Effector memory CD4-positive, alpha-beta T cell (primary cell): ENCODE results near the gene OR52B6.

Source experiments
- DNase-seq, 3 donors: peaks; one replicate each; pipeline ENCODE4 v3.0.0-alpha.2; 2020
- H3K27ac ChIP-seq: 2 replicates; pipeline ENCODE4 v1.7.0; 2013; ENCODE audit warnings: mild to moderate bottlenecking, low read length, moderate library complexity; ENCODE audit not compliant: insufficient read depth, poor library complexity, severe bottlenecking
- H3K27me3 ChIP-seq: replicated peaks from 2 replicates; pipeline ENCODE4 v1.7.0; 2013; ENCODE audit warnings: mild to moderate bottlenecking, low read length; ENCODE audit not compliant: insufficient read depth, control insufficient read depth, poor library complexity, severe bottlenecking
- H3K36me3 ChIP-seq: 2 replicates; pipeline ENCODE4 v1.7.0; 2013; ENCODE audit warnings: mild to moderate bottlenecking, low read length, moderate library complexity; ENCODE audit not compliant: control insufficient read depth, insufficient read depth
- H3K4me1 ChIP-seq: 2 replicates; pipeline ENCODE4 v1.7.0; 2013; ENCODE audit warnings: low read length, mild to moderate bottlenecking; ENCODE audit not compliant: control insufficient read depth, insufficient read depth, poor library complexity, severe bottlenecking
- H3K4me3 ChIP-seq: 2 replicates; pipeline ENCODE4 v1.7.0; 2013; ENCODE audit warnings: low read length, low read depth, mild to moderate bottlenecking; ENCODE audit not compliant: insufficient read depth, poor library complexity, severe bottlenecking
- H3K9me3 ChIP-seq: 2 replicates; pipeline ENCODE4 v1.7.0; 2013; ENCODE audit warnings: mild to moderate bottlenecking, low read length, moderate library complexity; ENCODE audit not compliant: control insufficient read depth

Gene OR52B6

DNA sequence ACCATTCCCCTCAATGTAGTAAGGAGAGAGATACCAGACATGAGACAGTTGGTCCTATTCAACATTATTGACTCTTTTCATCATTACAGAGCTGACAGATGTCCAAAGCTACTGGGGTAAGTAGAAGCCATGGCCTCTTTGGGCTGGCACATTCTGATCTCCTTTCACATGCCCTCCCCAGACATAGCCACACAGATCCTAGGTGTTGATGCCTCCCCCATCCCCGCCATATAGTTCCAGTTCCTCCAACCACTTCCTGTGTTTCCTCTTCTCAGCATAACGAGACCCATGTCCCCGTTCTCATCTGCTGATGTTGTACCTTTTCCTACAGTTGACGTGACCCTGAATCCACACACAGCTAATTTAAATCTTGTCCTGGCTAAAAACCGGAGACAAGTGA is 29.8 kb downstream of the OR52B6 start:
- no peak overlapping the region for H3K27ac ChIP-seq
- H3K9me3 ChIP-seq = no peaks in the 10 kb centered on the region
- no peaks in the 10 kb centered on the region for H3K4me1 ChIP-seq
- H3K27me3 ChIP-seq = no peaks in the 10 kb centered on the region
- no peak overlapping the region for H3K4me3 ChIP-seq
- no peak for DNase-seq
- no peaks in the 10 kb centered on the region for H3K36me3 ChIP-seq

DNA sequence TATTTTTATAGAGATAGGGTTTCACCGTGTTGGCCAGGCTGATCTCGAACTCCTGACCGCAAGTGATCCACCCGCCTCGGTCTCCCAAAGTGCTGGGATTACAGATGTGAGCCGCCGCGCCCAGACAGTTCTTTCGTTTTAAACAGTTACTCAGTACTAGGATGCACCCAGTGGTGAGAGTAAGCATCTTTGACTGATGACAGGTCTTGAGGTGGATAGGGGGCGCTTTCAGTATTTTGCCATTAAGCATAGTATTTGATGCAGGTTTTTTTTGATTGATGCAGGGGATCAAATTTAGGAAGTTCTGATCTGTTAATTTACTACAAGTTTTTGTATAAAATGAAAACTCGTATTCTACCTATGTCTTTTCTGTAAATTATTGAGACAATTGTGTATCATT is 30.9 kb downstream of the OR52B6 start:
- H3K4me3 ChIP-seq = no peak overlapping the region
- H3K36me3 ChIP-seq = no peaks in the 10 kb centered on the region
- H3K27ac ChIP-seq = no peak overlapping the region
- H3K9me3 ChIP-seq = no peaks in the 10 kb centered on the region
- DNase-seq = no peak
- no peaks in the 10 kb centered on the region for H3K27me3 ChIP-seq
- H3K4me1 ChIP-seq = no peaks in the 10 kb centered on the region

DNA sequence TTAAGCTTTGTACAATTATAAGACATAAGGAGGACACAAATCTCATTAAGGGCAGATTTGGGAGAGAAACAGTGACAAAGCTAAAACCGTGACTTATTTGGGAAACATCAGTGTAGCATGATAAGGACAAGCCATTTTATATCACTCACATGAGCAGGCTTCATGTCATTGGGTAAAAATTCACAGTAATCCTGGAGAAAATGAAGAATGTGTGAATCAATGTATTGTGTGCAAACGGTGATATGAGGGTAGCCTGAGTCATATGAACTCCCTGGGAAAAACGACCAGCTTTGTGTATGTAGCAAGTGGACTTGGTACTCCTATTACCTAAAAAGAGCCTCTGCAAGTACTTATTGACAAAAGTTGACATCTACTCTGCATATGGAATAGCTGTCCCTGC is 38.1 kb downstream of the OR52B6 start:
- DNase-seq = no peak
- Histone ChIP-seq H3K27me3 (no peaks in the 10 kb centered on the region), H3K27ac (no peak overlapping the region), H3K4me1 (peaks cover 2% of the 10 kb centered on the region), H3K36me3 (no peaks in the 10 kb centered on the region), H3K4me3 (no peak overlapping the region), H3K9me3 (no peaks in the 10 kb centered on the region)

DNA sequence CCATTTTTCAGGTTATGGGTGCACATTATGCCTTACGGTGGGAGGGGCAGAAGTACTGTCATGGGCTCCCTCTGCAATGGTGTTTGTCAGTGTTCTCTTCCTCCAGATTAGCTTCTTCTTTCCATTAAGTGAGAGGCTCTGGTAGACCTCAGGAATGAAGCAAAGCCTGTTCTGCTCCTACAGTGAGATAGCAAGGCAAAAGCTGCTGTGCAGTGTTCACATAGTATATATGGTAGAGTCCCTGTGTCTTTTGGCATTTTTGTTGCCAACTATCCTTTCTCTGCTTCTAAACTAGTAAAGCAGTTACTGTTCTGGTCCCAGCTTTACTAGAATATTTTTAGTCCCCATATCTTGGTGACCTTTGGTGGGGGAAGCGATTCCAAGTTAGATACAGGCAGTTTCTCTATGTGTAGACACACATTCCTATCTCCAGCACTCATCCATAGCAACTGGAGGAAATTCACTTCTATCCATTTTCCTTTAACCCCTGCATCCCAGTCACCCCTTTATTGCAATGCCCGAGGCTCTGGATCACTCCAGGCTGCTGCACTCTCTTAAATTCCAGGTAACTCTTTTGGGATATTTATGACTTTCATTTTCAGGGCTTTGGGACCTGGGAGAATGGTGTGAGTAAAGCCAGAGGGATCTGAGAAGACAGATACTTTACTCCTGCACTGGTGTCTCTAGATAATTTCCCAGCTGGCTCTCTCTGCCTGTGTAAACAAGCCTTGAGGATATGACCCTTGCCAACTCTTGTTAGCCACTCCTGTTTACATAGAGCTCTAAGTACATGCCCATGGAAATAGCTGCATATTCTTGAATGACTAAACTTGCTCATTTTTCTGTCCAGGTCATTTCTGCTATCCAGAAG is 40.2 kb downstream of the OR52B6 start:
- Histone ChIP-seq H3K36me3 (no peaks in the 10 kb centered on the region), H3K9me3 (no peaks in the 10 kb centered on the region), H3K27me3 (no peaks in the 10 kb centered on the region), H3K27ac (no peak overlapping the region), H3K4me3 (no peak overlapping the region), H3K4me1 (peaks cover 16% of the 10 kb centered on the region)
- DNase-seq = no peak

DNA sequence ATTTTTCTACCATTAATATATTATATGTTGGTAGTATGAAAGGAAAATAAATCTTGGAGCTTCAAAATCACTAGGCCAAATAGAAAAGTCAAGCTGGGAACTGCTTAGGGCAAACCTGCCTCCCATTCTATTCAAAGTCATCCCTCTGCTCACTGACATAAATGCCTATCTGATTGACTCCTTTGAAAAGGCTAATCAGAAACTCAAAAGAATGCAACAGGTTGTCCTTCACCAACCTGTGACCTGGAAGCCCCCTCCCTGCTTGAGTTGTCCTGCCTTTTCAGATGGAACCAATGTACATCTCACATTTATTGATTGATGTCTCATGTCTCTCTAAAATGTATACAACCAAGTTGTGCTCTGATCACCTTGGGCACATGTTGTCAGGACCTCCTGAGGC is 40.9 kb downstream of the OR52B6 start:
- H3K27ac ChIP-seq = no peak overlapping the region
- H3K4me1 ChIP-seq = peaks cover 16% of the 10 kb centered on the region
- H3K4me3 ChIP-seq = no peak overlapping the region
- no peaks in the 10 kb centered on the region for H3K36me3 ChIP-seq
- H3K9me3 ChIP-seq = no peaks in the 10 kb centered on the region
- H3K27me3 ChIP-seq = no peaks in the 10 kb centered on the region
- DNase-seq = no peak

DNA sequence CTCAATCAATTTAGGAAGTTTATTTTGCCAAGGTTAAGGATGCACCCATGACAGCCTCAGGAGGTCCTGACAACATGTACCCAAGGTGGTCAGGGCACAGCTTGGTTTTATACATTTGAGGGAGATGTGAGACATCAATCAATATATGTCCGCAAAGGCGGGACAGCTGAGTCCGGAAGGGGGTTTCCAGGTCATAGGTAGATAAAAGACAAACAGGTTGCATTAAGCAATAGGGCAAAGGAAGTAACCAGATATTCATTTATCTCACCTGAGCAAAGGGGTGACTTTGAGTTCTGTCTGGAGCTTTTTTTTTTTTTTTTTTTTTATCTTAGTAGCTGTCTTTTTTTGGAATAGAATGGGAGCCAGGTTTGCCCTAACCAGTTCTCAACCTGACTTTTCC is 42.1 kb downstream of the OR52B6 start:
- H3K4me3 ChIP-seq = no peak overlapping the region
- H3K9me3 ChIP-seq = no peaks in the 10 kb centered on the region
- H3K27me3 ChIP-seq = no peaks in the 10 kb centered on the region
- no peak overlapping the region for H3K27ac ChIP-seq
- DNase-seq = no peak
- H3K36me3 ChIP-seq = no peaks in the 10 kb centered on the region
- peaks cover 16% of the 10 kb centered on the region for H3K4me1 ChIP-seq

DNA sequence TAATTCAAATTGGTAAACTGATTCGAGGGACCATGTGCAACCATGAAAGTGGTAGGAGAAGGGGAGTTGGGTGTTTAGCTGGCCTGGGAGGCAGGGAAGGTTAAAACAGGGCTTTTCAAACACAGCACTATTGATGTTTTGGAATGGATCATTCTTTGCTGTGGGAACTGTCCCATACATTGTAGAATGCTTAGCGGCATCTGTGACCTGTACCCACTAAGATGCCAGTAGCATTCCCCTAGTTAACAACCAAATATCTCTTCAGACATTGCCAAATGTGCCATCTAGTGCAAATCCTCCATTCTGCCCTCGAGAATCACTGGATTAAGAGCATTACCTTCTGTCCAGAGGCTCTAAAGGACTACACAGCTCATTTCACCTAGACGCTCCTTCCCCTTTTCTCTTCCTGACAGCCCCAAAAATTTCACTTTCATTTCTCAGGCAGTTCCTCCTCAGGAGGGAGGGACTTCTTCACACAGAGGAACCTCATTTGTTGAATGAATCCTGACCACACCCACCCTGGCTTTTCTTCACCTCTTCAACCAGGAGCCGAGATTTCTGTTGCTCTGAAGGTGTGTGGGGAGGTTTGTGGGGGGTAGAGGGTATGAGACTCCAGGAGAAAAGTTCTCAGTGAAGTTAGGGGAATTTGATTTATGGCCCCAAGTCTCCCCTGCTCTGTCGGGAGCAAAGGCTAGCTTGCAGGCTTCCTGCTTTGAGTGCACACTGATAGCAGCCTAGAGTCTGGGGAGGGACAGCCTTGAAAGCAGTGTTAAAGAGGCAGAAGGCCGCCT is 44.0 kb downstream of the OR52B6 start, which contains the start of gene TRIM34:
Gene TRIM34 (plus strand): TSS at position 513 of the 791 bp plus-strand sequence. CDS start 7,331 bp downstream, outside the sequence.
- H3K9me3 ChIP-seq = no peaks in the 10 kb centered on the region
- H3K27me3 ChIP-seq = no peaks in the 10 kb centered on the region
- H3K27ac ChIP-seq = peak within 1 kb of the TSS; percentile 70
- peak within 1 kb of the TSS; percentile 76 for H3K4me3 ChIP-seq
- peak; percentile 35 to 52 (median 50) for DNase-seq
- peaks cover 16% of the 10 kb centered on the region for H3K4me1 ChIP-seq
- H3K36me3 ChIP-seq = no peaks in the 10 kb centered on the region

DNA sequence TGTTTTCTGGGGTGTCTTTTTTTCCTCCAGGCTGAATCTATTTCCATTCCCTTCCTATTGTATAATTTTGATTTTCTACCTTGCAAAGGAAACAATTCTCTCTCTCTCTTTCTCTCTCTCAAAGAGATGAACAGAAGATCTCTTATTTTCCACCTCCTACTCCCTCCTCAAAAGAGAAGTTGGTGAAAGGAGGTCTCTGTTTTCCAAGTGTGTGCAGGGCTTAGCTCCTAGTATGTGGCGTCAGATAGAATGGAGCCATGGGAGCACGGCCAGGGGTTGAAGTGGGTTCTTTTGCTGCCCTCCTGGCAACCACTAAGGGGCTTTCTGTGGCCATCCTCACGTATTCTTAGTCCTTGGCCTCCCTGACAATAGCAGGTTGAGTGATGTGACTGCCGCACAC is 44.6 kb downstream of the OR52B6 start:
- Histone ChIP-seq H3K4me1 (peaks cover 16% of the 10 kb centered on the region), H3K9me3 (no peaks in the 10 kb centered on the region), H3K4me3 (peak overlapping the region; percentile 76), H3K27ac (peak overlapping the region; percentile 70), H3K27me3 (no peaks in the 10 kb centered on the region), H3K36me3 (no peaks in the 10 kb centered on the region)
- no peak for DNase-seq

DNA sequence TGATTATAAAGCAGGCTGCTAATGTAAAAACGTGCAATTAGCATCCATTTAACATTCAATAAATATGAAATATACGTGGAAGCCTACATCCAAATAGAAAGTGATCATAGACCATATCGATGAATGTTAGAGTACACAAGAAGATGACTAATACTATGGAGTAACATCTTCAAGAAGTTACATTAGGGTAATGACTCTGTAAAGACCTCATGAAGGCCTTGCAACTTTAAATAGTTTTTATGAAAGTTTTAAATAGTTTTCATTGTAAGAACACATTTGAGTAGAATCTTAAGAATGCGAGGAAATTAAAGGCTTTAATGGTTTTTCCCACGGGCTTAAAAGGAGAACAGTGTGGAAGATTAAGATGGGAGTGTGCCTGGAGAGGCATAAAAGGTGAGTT is 45.5 kb downstream of the OR52B6 start:
- no peaks in the 10 kb centered on the region for H3K9me3 ChIP-seq
- H3K27me3 ChIP-seq = no peaks in the 10 kb centered on the region
- H3K27ac ChIP-seq = no peak overlapping the region
- H3K36me3 ChIP-seq = no peaks in the 10 kb centered on the region
- DNase-seq = no peak
- no peak overlapping the region for H3K4me3 ChIP-seq
- peaks cover 16% of the 10 kb centered on the region for H3K4me1 ChIP-seq

DNA sequence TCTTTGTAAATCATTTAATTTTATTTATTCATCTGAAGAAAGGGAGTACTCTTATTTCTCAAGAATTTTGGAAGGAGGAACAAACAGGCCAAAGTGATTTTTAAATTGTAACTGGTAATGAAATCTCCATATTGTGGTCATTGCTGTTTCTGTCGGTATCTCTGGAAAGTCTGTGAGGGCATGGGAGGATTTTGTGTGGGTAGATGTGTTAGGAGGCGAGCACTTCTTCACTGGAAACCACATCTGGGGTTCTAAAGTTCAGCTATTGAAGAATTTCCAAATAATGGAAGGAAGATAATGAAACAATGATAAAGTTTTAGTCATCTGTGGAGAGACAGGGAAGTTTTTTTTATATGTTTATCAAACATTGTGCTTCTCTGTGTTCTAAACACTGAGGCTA is 50.7 kb downstream of the OR52B6 start:
- DNase-seq = no peak
- no peaks in the 10 kb centered on the region for H3K27me3 ChIP-seq
- H3K9me3 ChIP-seq = no peaks in the 10 kb centered on the region
- H3K4me3 ChIP-seq = no peak overlapping the region
- H3K36me3 ChIP-seq = peaks cover 10% of the 10 kb centered on the region
- H3K27ac ChIP-seq = no peak overlapping the region
- no peaks in the 10 kb centered on the region for H3K4me1 ChIP-seq
